CD4-positive, CD25-positive, alpha-beta regulatory T cell (primary cell): ENCODE results near the gene CHCHD10. TPM values are rescaled to one million over a fixed set of nuclear protein-coding genes. Genes with fewer than 3 reads are reported as not detected.
A peak's percentile ranks its signal among the peaks of the same experiment; 100 is the strongest.

Experiments used
- ATAC-seq, 2 donors: fragments of 150-1000 bp; cut with Tn5 transposase; one replicate each; pipeline ENCODE4 v1.10.0; 2021; ENCODE audit warnings: low read depth in 2 of 2, moderate number of reproducible peaks in 2 of 2, moderate library complexity in 1 of 2
- DNase-seq, 3 donors: peaks; one replicate each; pipeline versions ENCODE4 v3.0.0 to v3.0.0-alpha.2; 2012 to 2022; ENCODE audit warnings: mixed read lengths in 1 of 3
- H3K27ac ChIP-seq: one replicate; pipeline ENCODE4 v1.7.0; 2013; ENCODE audit warnings: mild to moderate bottlenecking, low read length; ENCODE audit not compliant: insufficient read depth, poor library complexity, severe bottlenecking
- H3K27me3 ChIP-seq: one replicate; pipeline ENCODE4 v1.7.0; 2013; ENCODE audit warnings: low read length; ENCODE audit not compliant: control insufficient read depth, insufficient read depth
- H3K36me3 ChIP-seq: one replicate; pipeline ENCODE4 v1.7.0; 2013; ENCODE audit warnings: mild to moderate bottlenecking, low read length, moderate library complexity; ENCODE audit not compliant: control insufficient read depth, insufficient read depth
- H3K4me1 ChIP-seq: 2 replicates; pipeline ENCODE4 v1.7.0; 2013; ENCODE audit warnings: mild to moderate bottlenecking, low read length; ENCODE audit not compliant: insufficient read depth, control insufficient read depth, poor library complexity, severe bottlenecking
- H3K4me3 ChIP-seq: one replicate; pipeline ENCODE4 v1.7.0; 2013; ENCODE audit warnings: low read depth, mild to moderate bottlenecking, low read length, moderate library complexity
- H3K9me3 ChIP-seq, 2 experiments: 1 replicate in 1 of 2; 2 replicates in 1 of 2; pipeline ENCODE4 v1.7.0; 2013; ENCODE audit warnings: low read length in 2 of 2, mild to moderate bottlenecking in 1 of 2, moderate library complexity in 1 of 2; ENCODE audit not compliant: control insufficient read depth in 2 of 2
- H3K27ac Mint-ChIP-seq, 3 donors: one replicate each; pipeline ENCODE4 v1.8.0; 2020 to 2022; ENCODE audit warnings: mild to moderate bottlenecking in 3 of 3, mixed read lengths in 3 of 3, moderate library complexity in 2 of 3
- H3K27me3 Mint-ChIP-seq: one replicate; pipeline ENCODE4 v1.8.0; 2022; ENCODE audit warnings: mild to moderate bottlenecking, mixed read lengths
- H3K36me3 Mint-ChIP-seq: one replicate; pipeline ENCODE4 v1.8.0; 2020; ENCODE audit warnings: mixed read lengths
- H3K4me1 Mint-ChIP-seq, 4 donors: one replicate each; pipeline ENCODE4 v1.8.0; 2020 to 2022; ENCODE audit warnings: mixed read lengths in 4 of 4, mild to moderate bottlenecking in 1 of 4
- H3K4me3 Mint-ChIP-seq, 4 donors: one replicate each; pipeline ENCODE4 v1.8.0; 2020 to 2022; ENCODE audit warnings: mild to moderate bottlenecking in 4 of 4, mixed read lengths in 4 of 4, moderate library complexity in 3 of 4
- H3K9me3 Mint-ChIP-seq, 7 donors: one replicate each; pipeline ENCODE4 v1.8.0; 2020 to 2022; ENCODE audit warnings: mixed read lengths in 7 of 7, mild to moderate bottlenecking in 3 of 7, moderate library complexity in 2 of 7
- polyA plus RNA-seq, 4 donors: library from polyadenylated mRNA; unstranded; fragments of 300-500 nt; fragmentation: Illumina TruSeq; gene quantifications; one replicate each; pipeline ENCODE4 v1.2.3, GENCODE V29; 2021
- total RNA-seq: library from RNA; stranded (reverse); gene quantifications from one replicate; pipeline ENCODE4 v1.2.3, GENCODE V29; 2022

Gene CHCHD10
- total and polyA plus RNA-seq, 5 donors from 2014 or later, result 16.3 to 31.7 (median 23.1) TPM

DNA sequence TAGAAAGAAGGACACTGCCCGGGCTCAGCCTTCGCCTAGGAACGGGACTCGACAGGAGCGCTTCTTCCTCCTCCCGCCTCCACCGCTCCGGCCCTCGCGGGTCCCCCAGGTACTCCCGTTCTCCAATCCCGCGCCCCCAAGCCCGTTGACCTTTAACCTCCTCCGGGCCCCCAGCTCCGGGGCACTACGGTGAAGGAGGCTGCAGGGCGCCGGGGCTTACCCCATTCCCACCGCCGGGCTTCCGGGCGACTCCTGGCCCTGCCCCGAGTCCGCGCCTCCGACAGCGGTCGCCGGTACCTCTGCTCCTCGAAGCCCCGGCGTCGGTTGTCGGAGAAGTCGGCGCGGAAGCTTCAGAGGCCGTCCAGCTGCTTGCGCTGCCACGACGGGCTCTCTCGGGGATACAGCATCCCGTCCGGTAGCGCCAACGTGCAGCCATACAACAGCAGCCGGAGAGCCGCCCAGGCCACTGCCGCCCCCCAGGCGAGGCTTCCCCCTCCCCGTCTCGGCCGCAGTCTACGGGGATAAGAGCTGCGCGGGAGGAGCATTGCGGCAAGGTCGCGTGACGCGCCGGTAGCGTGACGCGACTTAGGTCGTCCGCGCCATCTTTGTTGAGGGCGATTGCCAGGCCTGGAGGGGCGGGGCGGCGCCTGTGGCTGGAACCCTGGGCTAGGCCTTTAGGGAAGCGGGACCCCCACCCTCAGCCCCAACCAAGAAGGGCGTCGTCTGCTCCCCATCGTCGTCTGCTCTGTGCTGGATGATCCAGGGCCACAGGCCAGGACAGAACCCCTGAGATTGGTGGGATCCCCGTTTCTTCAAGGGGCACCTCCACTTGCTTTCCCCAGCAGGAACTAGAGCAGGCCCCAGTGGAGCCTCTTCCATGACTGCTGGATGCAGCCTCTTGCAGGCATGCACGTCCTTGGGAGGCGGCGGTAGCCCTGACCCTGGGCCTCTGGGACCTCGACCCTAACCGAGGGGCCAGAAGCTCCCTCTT lies 50.7 kb downstream of the CHCHD10 start:
- DNase-seq (peak; percentile 77 to 91 (median 80)), ATAC-seq (peak; percentile 91 to 94)
- no peaks in the 10 kb centered on the region for H3K27me3 Mint-ChIP-seq
- H3K27me3 ChIP-seq, result no peaks in the 10 kb centered on the region
- peak overlapping the region; percentile 76 for H3K27ac ChIP-seq
- peaks cover 0 to 2% (median 0%) of the 10 kb centered on the region in 7 donors for H3K9me3 Mint-ChIP-seq
- H3K36me3 Mint-ChIP-seq, result peaks cover 13% of the 10 kb centered on the region
- peak overlapping the region; percentile 84 to 89 (median 86) for H3K4me3 Mint-ChIP-seq
- peak overlapping the region; percentile 32 to 91 (median 91) for H3K27ac Mint-ChIP-seq
- no peaks in the 10 kb centered on the region for H3K9me3 ChIP-seq
- H3K36me3 ChIP-seq, result peaks cover 17% of the 10 kb centered on the region
- H3K4me3 ChIP-seq, result peak overlapping the region; percentile 51
- H3K4me1 Mint-ChIP-seq, result peaks cover 0 to 27% (median 7%) of the 10 kb centered on the region in 4 donors
- H3K4me1 ChIP-seq, result peaks cover 16% of the 10 kb centered on the region

Other genes starting within 250 kb of the CHCHD10 start
- gene IGLL1, start 187.7 kb downstream of the CHCHD10 start, total RNA-seq, result not detected
- gene IGLL1, start 187.7 kb downstream of the CHCHD10 start, polyA plus RNA-seq, result not detected
- gene DRICH1, start 135.7 kb downstream of the CHCHD10 start, total RNA-seq, result not detected
- under 1 TPM in 1 of 4 donors, not detected in 3; 0.56 TPM for gene DRICH1, start 135.7 kb downstream of the CHCHD10 start, polyA plus RNA-seq
- gene RGL4, start 77.0 kb downstream of the CHCHD10 start, total RNA-seq, result 22.1 TPM
- 10 to 100 TPM; 71.3 to 85.0 (median 83.5) TPM for gene RGL4, start 77.0 kb downstream of the CHCHD10 start, polyA plus RNA-seq
- gene ZNF70, start 16.9 kb downstream of the CHCHD10 start, total RNA-seq, result 2.0 TPM
- gene ZNF70, start 16.9 kb downstream of the CHCHD10 start, polyA plus RNA-seq, result under 1 TPM; 0.06 to 0.49 (median 0.27) TPM
- gene VPREB3, start 13.5 kb downstream of the CHCHD10 start, total RNA-seq, result 0.89 TPM
- 1 to 10 TPM in 2 of 4 donors, under 1 TPM in 1, not detected in 1; 0.74 to 4.5 (median 2.1) TPM for gene VPREB3, start 13.5 kb downstream of the CHCHD10 start, polyA plus RNA-seq
- 0.96 TPM for gene C22orf15, start 5.0 kb downstream of the CHCHD10 start, total RNA-seq
- 1 to 10 TPM in 1 of 4 donors, under 1 TPM in 3; 0.76 to 1.6 (median 0.85) TPM for gene C22orf15, start 5.0 kb downstream of the CHCHD10 start, polyA plus RNA-seq
- 0.52 TPM for gene MMP11, start 4.9 kb upstream of the CHCHD10 start, total RNA-seq
- 1 to 10 TPM in 2 of 4 donors, under 1 TPM in 1, not detected in 1; 0.99 to 1.7 (median 1.0) TPM for gene MMP11, start 4.9 kb upstream of the CHCHD10 start, polyA plus RNA-seq
- 58.4 TPM for gene SMARCB1, start 19.0 kb upstream of the CHCHD10 start, total RNA-seq
- gene SMARCB1, start 19.0 kb upstream of the CHCHD10 start, polyA plus RNA-seq, result 10 to 100 TPM; 28.3 to 30.8 (median 29.7) TPM
- 1.0 TPM for gene DERL3, start 71.0 kb upstream of the CHCHD10 start, total RNA-seq
- under 1 TPM in 1 of 4 donors, not detected in 3; 0.53 TPM for gene DERL3, start 71.0 kb upstream of the CHCHD10 start, polyA plus RNA-seq
- 8.6 TPM for gene SLC2A11, start 89.9 kb upstream of the CHCHD10 start, total RNA-seq
- 1 to 10 TPM; 2.5 to 4.6 (median 4.1) TPM for gene SLC2A11, start 89.9 kb upstream of the CHCHD10 start, polyA plus RNA-seq
- gene MIF, start 126.4 kb upstream of the CHCHD10 start, total RNA-seq, result 202 TPM
- 1,000 to 10,000 TPM; 1,100 to 1,384 (median 1,231) TPM for gene MIF, start 126.4 kb upstream of the CHCHD10 start, polyA plus RNA-seq
- not detected for gene GSTT2B, start 193.2 kb upstream of the CHCHD10 start, total RNA-seq
- not detected for gene GSTT2B, start 193.2 kb upstream of the CHCHD10 start, polyA plus RNA-seq
- gene DDTL, start 198.9 kb upstream of the CHCHD10 start, total RNA-seq, result 4.4 TPM
- gene DDTL, start 198.9 kb upstream of the CHCHD10 start, polyA plus RNA-seq, result 1 to 10 TPM; 1.2 to 3.2 (median 2.1) TPM
- 68.0 TPM for gene DDT, start 206.5 kb upstream of the CHCHD10 start, total RNA-seq
- gene DDT, start 206.5 kb upstream of the CHCHD10 start, polyA plus RNA-seq, result 100 to 1,000 TPM; 117 to 142 (median 132) TPM
- not detected for gene GSTT2, start 212.2 kb upstream of the CHCHD10 start, total RNA-seq
- not detected for gene GSTT2, start 212.2 kb upstream of the CHCHD10 start, polyA plus RNA-seq
- gene GSTT4, start 237.5 kb upstream of the CHCHD10 start, total RNA-seq, result not detected
- gene GSTT4, start 237.5 kb upstream of the CHCHD10 start, polyA plus RNA-seq, result not detected
- gene CABIN1, start 243.3 kb upstream of the CHCHD10 start, total RNA-seq, result 116 TPM
- gene CABIN1, start 243.3 kb upstream of the CHCHD10 start, polyA plus RNA-seq, result 1 to 10 TPM; 6.1 to 8.2 (median 7.1) TPM